ENCODE results near the gene SORCS2. TPM values are rescaled to one million over a fixed set of nuclear protein-coding genes. Genes with fewer than 3 reads are reported as not detected.

The SORCS2 gene
- polyA plus RNA-seq, 3 donors, result 0.46 to 0.55 TPM; not detected in 1

DNA sequence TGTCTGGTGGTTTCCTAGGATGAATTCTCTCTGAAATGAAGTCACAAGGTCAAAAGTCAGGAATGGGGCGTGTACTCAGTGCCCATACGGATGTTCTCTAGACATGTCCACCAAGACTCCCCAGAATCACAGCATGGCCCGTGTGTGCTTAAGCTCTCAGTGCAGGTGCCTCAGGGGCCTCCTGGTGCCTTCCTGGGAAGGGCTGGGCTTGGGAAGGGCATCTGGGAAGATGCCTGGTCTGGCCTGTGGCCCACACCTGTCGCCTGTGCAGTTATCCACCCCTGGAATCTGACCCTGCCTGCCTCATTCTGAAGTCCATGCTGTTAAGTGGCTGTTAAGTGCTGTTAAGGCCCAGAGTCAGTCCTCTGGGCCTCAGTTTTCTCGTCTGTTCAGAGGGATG, 31.2 kb downstream of the SORCS2 start:
- no peak overlapping the region for H3K27ac Mint-ChIP-seq
- H3K9ac ChIP-seq (ENCODE audit: insufficient read depth, low read length, poor library complexity, severe bottlenecking), result no peak overlapping the region
- no peaks in the 10 kb centered on the region for H3K9me3 ChIP-seq (replicated peaks in 1 of 2; ENCODE audit: control insufficient read depth in 1 of 2, insufficient read depth in 1 of 2, low read length in 2 of 2)
- H3K27ac ChIP-seq (ENCODE audit: low read depth in 1 of 2, low read length in 2 of 2), result no peak overlapping the region
- no peak overlapping the region for H2AFZ ChIP-seq (ENCODE audit: insufficient read depth, low read depth, low read length, poor library complexity, severe bottlenecking)
- H3K4me3 ChIP-seq (replicated peaks in 1 of 3; ENCODE audit: low read depth in 2 of 3, low read length in 3 of 3), result no peak overlapping the region
- H4K20me1 ChIP-seq (ENCODE audit: insufficient read depth, low read length), result no peaks in the 10 kb centered on the region
- no peaks in the 10 kb centered on the region for H3K79me2 ChIP-seq (ENCODE audit: insufficient read depth, low read length)
- H3K36me3 ChIP-seq (replicated peaks in 1 of 2; ENCODE audit: control insufficient read depth in 1 of 2, insufficient read depth in 2 of 2, low read length in 2 of 2), result no peaks in the 10 kb centered on the region
- H3K4me3 Mint-ChIP-seq, result no peak overlapping the region
- H3K9me3 Mint-ChIP-seq, result peaks cover 0 to 4% (median 0%) of the 10 kb centered on the region in 7 donors
- TF ChIP-seq, protein P1, sequence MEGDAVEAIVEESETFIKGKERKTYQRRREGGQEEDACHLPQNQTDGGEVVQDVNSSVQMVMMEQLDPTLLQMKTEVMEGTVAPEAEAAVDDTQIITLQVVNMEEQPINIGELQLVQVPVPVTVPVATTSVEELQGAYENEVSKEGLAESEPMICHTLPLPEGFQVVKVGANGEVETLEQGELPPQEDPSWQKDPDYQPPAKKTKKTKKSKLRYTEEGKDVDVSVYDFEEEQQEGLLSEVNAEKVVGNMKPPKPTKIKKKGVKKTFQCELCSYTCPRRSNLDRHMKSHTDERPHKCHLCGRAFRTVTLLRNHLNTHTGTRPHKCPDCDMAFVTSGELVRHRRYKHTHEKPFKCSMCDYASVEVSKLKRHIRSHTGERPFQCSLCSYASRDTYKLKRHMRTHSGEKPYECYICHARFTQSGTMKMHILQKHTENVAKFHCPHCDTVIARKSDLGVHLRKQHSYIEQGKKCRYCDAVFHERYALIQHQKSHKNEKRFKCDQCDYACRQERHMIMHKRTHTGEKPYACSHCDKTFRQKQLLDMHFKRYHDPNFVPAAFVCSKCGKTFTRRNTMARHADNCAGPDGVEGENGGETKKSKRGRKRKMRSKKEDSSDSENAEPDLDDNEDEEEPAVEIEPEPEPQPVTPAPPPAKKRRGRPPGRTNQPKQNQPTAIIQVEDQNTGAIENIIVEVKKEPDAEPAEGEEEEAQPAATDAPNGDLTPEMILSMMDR (IDR thresholded peaks at IDR 0.05), result no peak
- WGBS (ENCODE audit: insufficient coverage), result 75% methylated on average over 3 of the region's 5 CpGs
- H3K27me3 ChIP-seq (ENCODE audit: control insufficient read depth in 2 of 2, insufficient read depth in 2 of 2, low read length in 2 of 2), result no peaks in the 10 kb centered on the region
- H3K36me3 Mint-ChIP-seq, result no peaks in the 10 kb centered on the region
- H3K27me3 Mint-ChIP-seq (ENCODE audit: low read depth in 3 of 3), result peaks cover 3 to 6% (median 3%) of the 10 kb centered on the region in 3 donors
- H3K4me2 ChIP-seq (replicated peaks; ENCODE audit: extremely low read depth, low read length, poor library complexity, severe bottlenecking), result no peak overlapping the region
- no peak for DNase-seq
- no peaks in the 10 kb centered on the region for H3K4me1 Mint-ChIP-seq
- no peaks in the 10 kb centered on the region for H3K4me1 ChIP-seq (ENCODE audit: control insufficient read depth in 1 of 2, insufficient read depth in 2 of 2, low read length in 2 of 2)
- intact Hi-C loops (cut with micrococcal nuclease), result no loop called here

DNA sequence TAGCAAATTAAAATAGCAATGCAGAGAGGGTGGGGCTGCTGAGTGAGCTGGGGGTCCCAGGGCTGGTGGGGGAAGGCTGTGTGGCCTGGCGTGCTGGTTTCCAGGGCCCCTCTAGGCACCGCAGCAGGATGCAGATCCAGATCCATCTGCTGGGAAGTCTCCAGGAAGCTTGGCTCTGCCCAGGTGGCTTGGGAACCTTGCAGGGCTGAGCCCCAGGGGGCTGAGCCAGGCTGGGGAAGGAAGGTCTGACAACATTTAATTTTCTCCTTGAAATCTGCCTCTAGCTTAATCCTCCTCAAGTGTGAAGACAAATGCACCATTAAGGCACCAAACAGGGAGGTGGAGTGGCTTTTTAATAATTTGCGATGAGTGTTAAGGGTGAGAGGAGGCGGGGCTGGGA, 31.7 kb downstream of the SORCS2 start:
- no peaks in the 10 kb centered on the region for H3K4me1 ChIP-seq (ENCODE audit: control insufficient read depth in 1 of 2, insufficient read depth in 2 of 2, low read length in 2 of 2)
- peaks cover 0 to 4% (median 0%) of the 10 kb centered on the region in 7 donors for H3K9me3 Mint-ChIP-seq
- no peak overlapping the region for H3K4me3 ChIP-seq (replicated peaks in 1 of 3; ENCODE audit: low read depth in 2 of 3, low read length in 3 of 3)
- no peak overlapping the region for H2AFZ ChIP-seq (ENCODE audit: insufficient read depth, low read depth, low read length, poor library complexity, severe bottlenecking)
- H3K4me3 Mint-ChIP-seq, result no peak overlapping the region
- intact Hi-C loops (cut with micrococcal nuclease), result no loop called here
- no peak overlapping the region for H3K27ac ChIP-seq (ENCODE audit: low read depth in 1 of 2, low read length in 2 of 2)
- no peak overlapping the region for H3K9ac ChIP-seq (ENCODE audit: insufficient read depth, low read length, poor library complexity, severe bottlenecking)
- no peaks in the 10 kb centered on the region for H3K36me3 Mint-ChIP-seq
- H4K20me1 ChIP-seq (ENCODE audit: insufficient read depth, low read length), result no peaks in the 10 kb centered on the region
- no peak for DNase-seq
- peaks cover 3 to 6% (median 3%) of the 10 kb centered on the region in 3 donors for H3K27me3 Mint-ChIP-seq (ENCODE audit: low read depth in 3 of 3)
- H3K4me2 ChIP-seq (replicated peaks; ENCODE audit: extremely low read depth, low read length, poor library complexity, severe bottlenecking), result no peak overlapping the region
- TF ChIP-seq, protein P1 (IDR thresholded peaks at IDR 0.05), result no peak
- 76% methylated on average over 3 of the region's 4 CpGs for WGBS (ENCODE audit: insufficient coverage)
- H3K79me2 ChIP-seq (ENCODE audit: insufficient read depth, low read length), result no peaks in the 10 kb centered on the region
- no peaks in the 10 kb centered on the region for H3K27me3 ChIP-seq (ENCODE audit: control insufficient read depth in 2 of 2, insufficient read depth in 2 of 2, low read length in 2 of 2)
- H3K4me1 Mint-ChIP-seq, result no peaks in the 10 kb centered on the region
- H3K36me3 ChIP-seq (replicated peaks in 1 of 2; ENCODE audit: control insufficient read depth in 1 of 2, insufficient read depth in 2 of 2, low read length in 2 of 2), result no peaks in the 10 kb centered on the region
- no peak overlapping the region for H3K27ac Mint-ChIP-seq
- H3K9me3 ChIP-seq (replicated peaks in 1 of 2; ENCODE audit: control insufficient read depth in 1 of 2, insufficient read depth in 1 of 2, low read length in 2 of 2), result no peaks in the 10 kb centered on the region

All from CD14-positive monocyte (primary cell).